RWPE2 (cell line): ENCODE data around the gene LRRC42.
"Not testable (repeated sequence)": the region's sequence is repeated elsewhere in the genome, so short reads cannot be mapped to it uniquely, and the experiment has no call there.

Experiments
- ATAC-seq: fragments of 200-7000 bp; cut with Tn5 transposase; 3 replicates; pipeline ENCODE4 v1.9.1; 2021; ENCODE audit warnings: low read depth
- DNase-seq: peaks from one replicate; pipeline ENCODE4 v3.0.0-alpha.2; 2020; ENCODE audit warnings: low spot score
- H3K27ac ChIP-seq: fragments of 450-650 bp; 2 replicates; pipeline ENCODE4 v1.5.1; 2017; ENCODE audit warnings: mild to moderate bottlenecking; ENCODE audit not compliant: poor library complexity, severe bottlenecking
- H3K27me3 ChIP-seq: fragments of 250-450 bp; sonication (Bioruptor Pico); 2 replicates; pipeline ENCODE4 v1.5.1; 2021; ENCODE audit warnings: mild to moderate bottlenecking, moderate library complexity; ENCODE audit not compliant: insufficient read depth, poor library complexity, severe bottlenecking
- H3K36me3 ChIP-seq: fragments of 250-450 bp; sonication (Bioruptor Pico); 2 replicates; pipeline ENCODE4 v1.5.1; 2020; ENCODE audit warnings: low read depth, mild to moderate bottlenecking, moderate library complexity
- H3K4me1 ChIP-seq: fragments of 250-450 bp; sonication (Bioruptor Pico); 2 replicates; pipeline ENCODE4 v1.5.1; 2021; ENCODE audit warnings: mild to moderate bottlenecking, moderate library complexity; ENCODE audit not compliant: insufficient read depth, poor library complexity, severe bottlenecking
- H3K4me3 ChIP-seq: fragments of 250-450 bp; sonication (Bioruptor Pico); 2 replicates; pipeline ENCODE4 v1.5.1; 2021; ENCODE audit warnings: mild to moderate bottlenecking, moderate library complexity; ENCODE audit not compliant: severe bottlenecking
- H3K9me3 ChIP-seq: fragments of 250-450 bp; sonication (Bioruptor Pico); 2 replicates; pipeline ENCODE4 v1.5.1; 2021; ENCODE audit warnings: mild to moderate bottlenecking, moderate library complexity; ENCODE audit not compliant: severe bottlenecking
- TF ChIP-seq, protein P1 (sequence below): fragments of 450-650 bp; IDR thresholded peaks from one replicate; pipeline ENCODE4 v1.5.1; 2017; ENCODE audit warnings: mild to moderate bottlenecking, moderate library complexity; ENCODE audit not compliant: poor library complexity, severe bottlenecking

LRRC42 gene

DNA sequence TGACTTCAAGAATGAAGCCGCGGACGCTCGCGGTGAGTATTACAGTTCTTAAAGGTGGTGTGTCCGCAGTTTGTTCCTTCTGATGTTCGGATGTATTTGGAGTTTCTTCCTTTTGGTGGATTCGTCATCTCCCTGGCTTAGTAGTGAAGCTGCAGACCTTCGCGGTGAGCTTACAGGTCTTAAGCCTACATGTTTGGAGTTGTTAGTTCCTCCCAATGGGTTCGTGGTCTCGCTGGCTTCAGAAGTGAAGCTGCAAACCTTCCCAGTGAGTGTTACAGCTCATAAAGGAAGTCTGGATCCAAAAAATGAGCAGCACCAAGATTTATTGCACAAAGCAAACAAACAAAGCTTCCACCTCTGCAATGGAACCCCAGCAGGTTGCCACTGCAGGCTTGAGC lies 57.1 kb downstream of the LRRC42 start:
- no peaks in the 10 kb centered on the region for H3K27me3 ChIP-seq
- no peak overlapping the region for H3K4me3 ChIP-seq
- ATAC-seq (no peak), DNase-seq (no peak)
- TF ChIP-seq, protein P1, sequence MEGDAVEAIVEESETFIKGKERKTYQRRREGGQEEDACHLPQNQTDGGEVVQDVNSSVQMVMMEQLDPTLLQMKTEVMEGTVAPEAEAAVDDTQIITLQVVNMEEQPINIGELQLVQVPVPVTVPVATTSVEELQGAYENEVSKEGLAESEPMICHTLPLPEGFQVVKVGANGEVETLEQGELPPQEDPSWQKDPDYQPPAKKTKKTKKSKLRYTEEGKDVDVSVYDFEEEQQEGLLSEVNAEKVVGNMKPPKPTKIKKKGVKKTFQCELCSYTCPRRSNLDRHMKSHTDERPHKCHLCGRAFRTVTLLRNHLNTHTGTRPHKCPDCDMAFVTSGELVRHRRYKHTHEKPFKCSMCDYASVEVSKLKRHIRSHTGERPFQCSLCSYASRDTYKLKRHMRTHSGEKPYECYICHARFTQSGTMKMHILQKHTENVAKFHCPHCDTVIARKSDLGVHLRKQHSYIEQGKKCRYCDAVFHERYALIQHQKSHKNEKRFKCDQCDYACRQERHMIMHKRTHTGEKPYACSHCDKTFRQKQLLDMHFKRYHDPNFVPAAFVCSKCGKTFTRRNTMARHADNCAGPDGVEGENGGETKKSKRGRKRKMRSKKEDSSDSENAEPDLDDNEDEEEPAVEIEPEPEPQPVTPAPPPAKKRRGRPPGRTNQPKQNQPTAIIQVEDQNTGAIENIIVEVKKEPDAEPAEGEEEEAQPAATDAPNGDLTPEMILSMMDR: no peak
- H3K9me3 ChIP-seq: no peaks in the 10 kb centered on the region
- no peaks in the 10 kb centered on the region for H3K4me1 ChIP-seq
- H3K27ac ChIP-seq: no peak overlapping the region
- no peaks in the 10 kb centered on the region for H3K36me3 ChIP-seq

DNA sequence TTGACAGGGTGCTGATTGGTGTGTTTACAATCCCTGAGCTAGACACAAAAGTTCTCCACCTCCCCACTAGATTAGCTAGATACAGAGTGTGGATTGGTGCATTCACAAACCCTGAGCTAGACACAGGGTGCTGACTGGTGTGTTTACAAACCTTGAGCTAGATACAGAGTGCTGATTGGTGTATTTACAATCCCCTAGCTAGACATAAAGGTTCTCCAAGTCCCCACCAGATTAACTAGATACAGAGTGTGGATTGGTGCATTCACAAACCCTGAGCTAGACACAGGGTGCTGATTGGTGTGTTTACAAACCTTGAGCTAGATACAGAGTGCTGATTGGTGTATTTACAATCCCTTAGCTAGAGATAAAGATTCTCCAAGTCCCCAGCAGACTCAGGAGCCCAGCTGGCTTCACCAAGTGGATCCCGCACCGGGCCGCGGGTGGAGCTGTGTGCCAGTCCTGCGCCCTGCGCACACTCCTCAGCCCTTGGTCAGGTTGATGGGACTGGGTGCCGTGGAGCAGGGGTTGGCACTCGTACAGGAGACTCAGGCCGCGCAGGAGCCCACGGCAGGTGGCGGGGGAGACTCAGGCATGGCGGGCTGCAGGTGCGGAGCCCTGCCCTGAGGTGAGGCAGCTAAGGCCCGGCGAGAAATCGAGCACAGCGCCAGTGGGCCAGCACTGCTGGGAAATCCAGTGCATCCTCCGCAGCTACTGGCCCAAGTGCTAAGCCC lies 57.8 kb downstream of the LRRC42 start:
- not testable (repeated sequence) for H3K4me3 ChIP-seq, H3K27me3 ChIP-seq, H3K27ac ChIP-seq, H3K9me3 ChIP-seq, H3K4me1 ChIP-seq, ATAC-seq, DNase-seq, H3K36me3 ChIP-seq

DNA sequence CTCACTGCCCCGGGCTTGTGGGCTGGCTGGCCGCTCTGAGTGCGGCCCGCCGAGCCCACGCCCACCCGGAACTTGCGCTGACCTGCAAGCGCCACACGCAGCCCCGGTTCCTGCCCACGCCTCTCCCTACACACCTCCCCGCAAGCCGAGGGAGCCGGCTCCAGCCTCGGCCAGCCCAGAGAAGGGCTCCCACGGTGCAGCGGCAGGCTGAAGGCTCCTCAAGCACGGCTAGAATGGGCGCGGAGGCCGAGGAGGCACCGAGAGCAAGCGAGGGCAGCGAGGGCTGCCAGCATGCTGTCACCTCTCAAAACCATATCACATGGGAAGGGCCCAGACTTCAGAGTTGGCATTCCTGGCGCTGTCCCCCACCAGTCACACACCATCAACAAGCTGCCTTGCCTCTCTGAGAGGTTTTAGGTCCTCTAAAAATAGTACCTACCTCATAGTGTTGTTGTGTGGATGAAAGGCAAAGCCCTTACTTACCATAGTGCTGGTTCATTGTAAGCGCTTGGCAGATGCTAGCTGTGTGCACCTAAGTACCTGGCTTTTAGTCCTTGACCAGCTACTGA lies 58.4 kb downstream of the LRRC42 start:
- Histone ChIP-seq H3K4me1 (no peaks in the 10 kb centered on the region), H3K4me3 (no peak overlapping the region), H3K27me3 (no peaks in the 10 kb centered on the region), H3K36me3 (no peaks in the 10 kb centered on the region), H3K27ac (no peak overlapping the region), H3K9me3 (no peaks in the 10 kb centered on the region)
- no peak for DNase-seq
- TF ChIP-seq, protein P1: no peak
- no peak for ATAC-seq

DNA sequence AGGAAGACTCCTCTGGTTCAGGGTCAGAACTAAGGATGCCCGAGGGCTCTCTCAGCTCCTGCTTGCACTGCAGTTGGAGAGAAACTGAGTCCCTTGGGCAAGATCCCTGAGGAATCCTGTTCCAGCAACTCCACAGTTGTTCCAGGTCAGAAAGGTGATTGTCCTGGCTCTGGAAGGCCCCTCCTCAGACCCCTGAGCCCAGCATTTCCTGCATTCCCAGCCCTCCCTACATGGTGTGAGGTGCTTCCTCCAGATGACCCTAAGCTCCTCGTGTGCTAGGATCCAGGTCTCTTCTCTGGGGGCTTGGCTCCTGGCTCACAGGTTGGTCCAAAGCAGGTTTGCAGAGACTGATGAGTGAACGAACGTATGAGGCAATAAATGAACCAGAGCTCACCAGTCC lies 60.4 kb downstream of the LRRC42 start:
- Histone ChIP-seq H3K27me3 (no peaks in the 10 kb centered on the region), H3K36me3 (no peaks in the 10 kb centered on the region), H3K4me1 (no peaks in the 10 kb centered on the region), H3K4me3 (no peak overlapping the region), H3K9me3 (no peaks in the 10 kb centered on the region), H3K27ac (no peak overlapping the region)
- TF ChIP-seq, protein P1: no peak
- no peak for DNase-seq
- ATAC-seq: no peak

DNA sequence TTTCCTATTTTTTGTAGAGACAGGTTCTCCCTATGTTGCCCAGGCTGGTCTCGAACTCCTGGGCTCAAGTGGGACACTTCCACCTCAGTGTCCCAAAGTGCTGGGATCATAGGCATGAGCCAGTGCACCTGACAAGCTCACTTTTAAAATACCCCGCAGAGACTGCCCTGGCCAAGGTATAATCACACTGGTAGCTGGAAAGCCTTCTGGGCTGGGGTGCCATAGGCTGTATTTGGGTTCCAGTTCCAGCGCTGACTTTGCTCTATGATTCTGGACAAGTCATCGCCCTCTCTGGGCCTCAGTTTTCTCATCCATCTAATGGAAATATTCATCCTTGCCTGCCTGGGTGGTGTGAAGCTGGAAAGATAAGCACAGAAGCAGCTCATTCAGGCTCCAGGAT lies 61.5 kb downstream of the LRRC42 start:
- Histone ChIP-seq H3K27ac (no peak overlapping the region), H3K9me3 (no peaks in the 10 kb centered on the region), H3K4me1 (no peaks in the 10 kb centered on the region), H3K27me3 (no peaks in the 10 kb centered on the region), H3K4me3 (no peak overlapping the region), H3K36me3 (no peaks in the 10 kb centered on the region)
- DNase-seq: no peak
- TF ChIP-seq, protein P1: no peak
- no peak for ATAC-seq
